HG03442 (cell line): Measurements from ENCODE around the gene DGCR2.
"Not testable (repeated sequence)": the region's sequence is repeated elsewhere in the genome, so short reads cannot be mapped to it uniquely, and the experiment has no call there.

Experiments used
- ATAC-seq: cut with Tn5 transposase; IDR thresholded peaks from one replicate; pipeline ENCODE4 v1.9.1; 2021; ENCODE audit warnings: mild to moderate bottlenecking, moderate library complexity; ENCODE audit not compliant: unreplicated experiment

DGCR2 gene

DNA sequence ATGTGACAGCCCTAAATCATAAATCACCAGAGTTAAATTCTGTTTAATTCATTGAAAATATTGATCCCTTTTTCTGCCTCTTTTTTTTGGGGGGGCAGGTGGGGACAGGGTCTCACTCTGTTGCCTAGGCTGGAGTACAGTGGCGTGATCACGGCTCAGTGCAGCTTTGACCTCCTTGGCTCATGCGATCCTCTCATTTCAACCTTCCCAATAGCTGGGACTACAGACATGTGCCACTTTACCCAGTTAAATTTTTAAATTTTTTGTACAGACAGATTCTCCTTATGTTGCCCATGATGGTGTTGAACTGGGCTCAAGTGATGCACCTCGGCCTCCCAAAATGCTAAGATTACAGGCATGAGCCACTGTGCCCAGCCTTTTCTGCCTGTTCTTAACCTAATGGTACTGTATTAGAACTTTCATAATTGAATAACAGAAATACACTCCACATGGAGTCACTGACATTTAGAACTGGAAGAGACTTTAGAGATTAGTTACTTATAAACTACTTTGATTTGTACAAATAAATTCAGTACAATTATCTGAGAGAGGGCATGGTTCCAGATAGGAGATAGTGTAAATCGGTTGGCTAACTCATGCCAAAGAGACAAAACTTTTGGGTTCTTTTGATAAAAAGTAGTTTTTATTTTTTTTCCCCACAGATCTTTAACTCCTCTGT is 109.8 kb downstream of the DGCR2 start:
- no peak for ATAC-seq

DNA sequence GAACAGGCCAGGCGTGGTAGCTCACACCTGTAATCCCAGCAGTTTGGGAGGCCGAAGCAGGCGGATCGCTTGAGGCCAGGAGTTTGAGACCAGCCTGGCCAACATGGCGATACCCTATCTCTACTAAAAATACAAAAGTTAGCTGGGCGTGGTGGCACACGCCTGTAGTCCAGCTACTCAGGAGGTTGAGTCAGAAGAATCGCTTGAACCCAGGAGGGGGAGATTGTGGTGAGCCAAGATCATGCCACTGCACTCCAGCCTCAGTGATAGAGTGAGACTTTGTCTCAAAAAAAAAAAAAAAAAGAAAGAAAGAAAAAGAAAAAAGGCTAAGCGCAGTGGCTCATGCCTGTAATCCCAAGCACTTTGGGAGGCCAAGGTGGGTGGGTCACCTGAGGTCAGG is 110.6 kb downstream of the DGCR2 start:
- not testable (repeated sequence) for ATAC-seq

DNA sequence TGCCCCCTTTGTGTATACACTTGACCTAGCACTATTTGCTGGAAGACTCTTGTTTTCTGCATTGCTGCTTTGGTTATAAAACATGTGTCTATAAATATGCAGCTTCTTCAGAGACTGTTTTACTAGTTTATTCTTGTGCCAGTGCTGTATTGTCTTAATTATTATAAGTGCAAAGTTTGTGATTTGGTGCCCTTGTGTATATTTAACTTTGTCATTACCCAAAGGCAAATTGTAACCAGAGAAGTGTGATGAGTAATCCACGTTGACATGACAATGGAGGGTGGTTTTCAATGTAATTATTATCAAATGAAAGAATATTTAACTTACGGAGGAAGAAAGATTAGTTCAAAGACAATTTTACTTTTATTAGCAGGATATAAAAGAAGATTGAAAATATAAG is 111.1 kb downstream of the DGCR2 start:
- ATAC-seq = no peak

DNA sequence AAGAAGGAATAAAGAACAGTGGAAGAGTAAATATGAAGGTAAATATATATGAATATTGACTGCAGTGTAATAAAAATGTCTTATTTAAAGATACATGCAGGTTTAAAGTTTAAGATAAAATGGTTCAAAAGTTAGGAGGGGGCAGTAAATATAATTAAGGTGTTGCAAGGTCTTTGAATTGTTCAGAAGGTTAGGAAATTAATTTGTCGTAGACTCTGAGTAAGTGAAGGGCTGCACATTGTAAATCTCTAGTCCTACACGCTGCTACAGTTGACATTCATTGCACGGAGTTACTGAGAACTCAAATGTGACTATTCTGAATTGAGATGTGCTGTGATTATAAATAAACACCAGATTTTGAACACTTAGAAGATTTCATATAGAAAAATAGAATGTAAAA is 116.3 kb downstream of the DGCR2 start:
- no peak for ATAC-seq

- ATAC-seq = no peak
Measured at GRCh38 chr22:19004471-19004870, 117.7 kb downstream of the DGCR2 start.

GRCh38 chr22:19003508-19003907 is 118.7 kb downstream of the DGCR2 start:
- no peak for ATAC-seq

DNA sequence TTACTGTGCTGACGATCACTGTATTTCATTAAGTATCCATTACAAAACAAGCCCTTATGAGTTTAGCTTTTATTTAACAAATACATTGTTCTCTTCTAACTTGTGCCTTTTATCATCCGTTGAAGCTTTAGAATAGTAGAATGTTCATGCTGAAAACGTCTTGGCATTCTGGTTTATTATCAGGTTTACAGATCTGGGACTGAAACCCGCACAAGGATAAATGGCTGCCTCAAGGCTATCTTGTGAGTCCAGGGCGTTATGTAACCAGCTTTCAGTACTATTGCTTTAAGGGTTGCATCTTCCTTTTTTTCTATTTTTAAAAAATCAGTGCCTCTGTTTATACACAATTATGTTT is 119.6 kb downstream of the DGCR2 start:
- no peak for ATAC-seq

GRCh38 chr22:19001204-19001603 is 121.0 kb downstream of the DGCR2 start:
- no peak for ATAC-seq

- not testable (repeated sequence) for ATAC-seq
Measured at GRCh38 chr22:19000106-19000505, 122.1 kb downstream of the DGCR2 start.

DNA sequence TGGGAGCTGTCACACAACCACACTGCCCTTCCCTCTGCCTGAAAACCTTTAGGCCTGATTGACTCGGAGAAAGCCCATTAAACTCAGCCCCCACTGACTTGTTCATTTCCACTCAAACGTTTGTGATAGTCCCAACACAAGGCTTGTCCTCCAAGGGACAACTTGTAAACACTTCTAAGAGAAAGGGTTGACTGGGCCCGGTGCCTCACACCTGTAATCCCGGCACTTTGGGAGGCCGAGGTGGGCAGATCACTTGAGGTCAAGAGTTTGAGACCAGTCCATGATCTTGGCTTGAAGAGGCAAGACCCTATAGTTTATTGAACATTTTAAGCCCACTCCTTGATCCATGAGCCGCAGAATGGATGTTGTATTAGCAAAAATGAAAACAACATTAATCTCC is 122.8 kb downstream of the DGCR2 start:
- no peak for ATAC-seq

- no peak for ATAC-seq
Measured at GRCh38 chr22:18999008-18999407, 123.2 kb downstream of the DGCR2 start.

- no peak for ATAC-seq
Measured at GRCh38 chr22:18997925-18998315, 124.3 kb downstream of the DGCR2 start.

DNA sequence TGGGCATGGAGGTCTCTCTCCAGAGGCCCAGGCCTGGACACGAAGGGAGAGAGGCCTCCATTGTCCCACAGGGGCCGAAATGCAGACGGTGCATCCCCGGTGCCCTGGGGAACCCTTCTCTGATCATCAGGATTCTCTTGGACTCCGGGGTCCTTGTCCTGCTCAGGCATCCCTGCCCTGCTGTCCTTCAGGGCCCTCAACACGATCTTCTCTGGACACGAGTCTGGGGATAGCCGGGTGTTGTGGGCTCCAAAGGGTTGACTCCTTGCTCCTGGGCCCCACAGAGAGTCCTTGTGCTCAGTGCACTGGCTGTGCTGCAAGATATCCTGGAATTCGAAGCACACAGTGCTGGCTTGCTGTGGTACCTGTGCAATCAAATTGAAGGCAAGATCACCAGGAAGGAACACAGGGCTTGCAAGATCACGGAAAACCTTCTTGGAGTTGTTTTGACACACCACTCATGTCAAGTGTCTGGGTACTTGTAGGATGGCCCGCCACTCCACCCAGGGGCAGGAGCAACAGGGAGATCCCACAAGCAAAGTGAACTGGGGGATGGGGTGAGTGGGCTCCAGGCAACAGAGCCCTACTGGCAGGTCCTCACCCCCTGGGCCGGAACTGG is 124.8 kb downstream of the DGCR2 start:
- ATAC-seq = no peak

- no peak for ATAC-seq
Measured at GRCh38 chr22:18996376-18996900, 125.8 kb downstream of the DGCR2 start.

DNA sequence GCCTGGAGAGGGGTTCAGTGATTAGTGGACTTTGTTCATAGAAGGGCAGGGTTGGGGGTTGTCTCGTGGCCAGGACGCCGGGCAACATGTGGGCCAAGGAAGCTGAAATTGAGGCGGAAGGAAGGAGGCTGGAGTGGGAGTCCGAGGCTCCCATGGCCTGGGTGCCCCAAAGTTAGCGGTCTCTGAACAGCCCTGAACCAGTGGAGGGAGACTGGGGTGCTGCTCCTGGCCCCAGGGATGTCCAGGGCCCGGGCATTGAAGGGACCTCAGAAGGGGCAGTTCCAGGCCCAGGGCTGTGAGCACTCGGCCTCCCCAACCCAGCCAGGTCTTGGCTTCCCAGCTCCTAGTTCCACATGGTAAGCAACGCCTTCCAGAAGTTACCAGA is 126.9 kb downstream of the DGCR2 start:
- ATAC-seq = no peak

GRCh38 chr22:18994701-18995326 is 127.4 kb downstream of the DGCR2 start:
- no peak for ATAC-seq

DNA sequence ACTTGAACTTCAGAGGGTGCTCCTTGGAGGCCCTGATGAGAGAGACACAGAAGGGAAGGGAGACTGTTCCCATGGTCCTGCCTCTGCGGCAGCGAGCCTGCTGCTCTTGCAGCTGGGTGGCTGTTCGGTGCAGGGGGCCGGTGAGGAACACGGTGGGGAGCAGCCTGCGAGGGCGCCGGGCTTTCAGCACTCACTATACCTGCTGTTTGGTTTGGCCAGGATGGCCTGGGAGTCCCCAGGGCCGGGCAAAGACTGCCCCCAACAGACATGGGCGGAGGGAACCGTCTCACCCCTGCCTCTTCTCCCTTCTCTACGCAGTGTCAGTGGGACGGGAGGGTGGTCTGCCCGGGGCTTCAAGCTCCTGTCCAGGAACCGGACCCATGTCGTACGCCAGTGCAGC is 128.2 kb downstream of the DGCR2 start:
- ATAC-seq = no peak

GRCh38 chr22:18992543-18993198 is 129.5 kb downstream of the DGCR2 start:
- ATAC-seq = no peak

DNA sequence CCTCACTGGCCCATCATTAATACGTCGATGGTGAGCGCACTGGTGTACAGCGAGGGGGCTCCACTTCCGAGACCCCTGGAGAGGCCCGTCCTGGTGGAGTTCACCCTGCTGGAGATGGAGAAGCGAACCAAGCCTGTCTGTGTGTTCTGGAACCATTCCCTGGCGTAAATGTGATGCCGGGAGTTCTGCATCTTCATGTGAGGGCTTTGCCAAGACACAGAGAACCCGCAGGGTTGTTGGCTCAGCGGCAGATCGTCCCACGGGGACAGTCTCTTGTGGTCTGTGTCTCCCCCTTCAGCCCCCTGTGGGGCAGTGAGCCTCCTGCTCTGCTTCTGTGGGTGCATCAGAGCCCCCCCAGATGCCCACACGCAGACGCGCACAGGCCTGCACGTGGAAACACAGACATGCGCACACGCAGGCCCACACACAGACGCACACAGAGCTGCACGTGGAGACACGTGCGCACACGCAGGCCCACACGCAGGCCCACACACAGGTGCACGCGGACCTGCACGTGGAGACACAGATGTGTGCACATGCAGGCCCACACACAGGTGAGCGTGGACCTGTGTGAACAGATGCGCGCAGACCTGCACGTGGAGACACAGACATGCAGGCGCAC is 130.3 kb downstream of the DGCR2 start:
- ATAC-seq = no peak

- no peak for ATAC-seq
Measured at GRCh38 chr22:18991138-18991432, 131.1 kb downstream of the DGCR2 start.

GRCh38 chr22:18990355-18991137 is 131.7 kb downstream of the DGCR2 start:
- no peak for ATAC-seq
